Aorta (tissue), 5 donors: ENCODE data around the gene ZC3H4. TPM values are rescaled to one million over a fixed set of nuclear protein-coding genes. Genes with fewer than 3 reads are reported as not detected.

Experiments
- ATAC-seq: fragments of 200-7000 bp; cut with Tn5 transposase; one replicate; pipeline ENCODE4 v1.9.1; 2022; ENCODE audit warnings: moderate library complexity; ENCODE audit not compliant: low FRiP score
- DNase-seq, 2 donors: peaks; one replicate each; pipeline ENCODE4 v3.0.0-alpha.2; 2020
- H3K27ac ChIP-seq, 2 donors: one replicate each; pipeline ENCODE4 v1.5.1; 2013; ENCODE audit warnings: low read length in 2 of 2, mild to moderate bottlenecking in 2 of 2, moderate library complexity in 2 of 2, control low read depth in 1 of 2, inconsistent platforms in 1 of 2, low read depth in 1 of 2
- H3K27me3 ChIP-seq, 2 donors: one replicate each; pipeline ENCODE4 v1.6.1; 2013; ENCODE audit warnings: control low read depth in 1 of 2, low read length in 1 of 2, mild to moderate bottlenecking in 1 of 2, moderate library complexity in 1 of 2; ENCODE audit not compliant: insufficient read depth in 2 of 2, control insufficient read depth in 1 of 2
- H3K36me3 ChIP-seq, 2 donors: one replicate each; pipeline ENCODE4 v1.6.1; 2013; ENCODE audit warnings: control low read depth in 1 of 2, low read length in 1 of 2, mild to moderate bottlenecking in 1 of 2; ENCODE audit not compliant: insufficient read depth in 2 of 2, control insufficient read depth in 1 of 2
- H3K4me1 ChIP-seq, 2 donors: one replicate each; pipeline ENCODE4 v1.6.1; 2013; ENCODE audit warnings: low read length in 2 of 2, control low read depth in 1 of 2, mild to moderate bottlenecking in 1 of 2, moderate library complexity in 1 of 2; ENCODE audit not compliant: insufficient read depth in 2 of 2, control insufficient read depth in 1 of 2
- H3K4me3 ChIP-seq, 2 donors: one replicate each; pipeline ENCODE4 v1.5.1; 2013; ENCODE audit warnings: low read length in 2 of 2, control low read depth in 1 of 2, mild to moderate bottlenecking in 1 of 2
- H3K9me3 ChIP-seq: one replicate; pipeline ENCODE4 v1.6.1; 2013; ENCODE audit warnings: mild to moderate bottlenecking, low read length; ENCODE audit not compliant: control insufficient read depth
- WGBS, 2 donors: extraction: QIAGEN DNeasy Blood & Tissue Kit; methylation state at CpG; one replicate each; pipeline ENCODE4 v1.1.7; 2013; 5-methylcytosine and 5-hydroxymethylcytosine counted together
- intact Hi-C, 2 donors: fragments of 100-400 bp; cut with DNase I; formaldehyde crosslinking; loops; one replicate each; pipeline versions ENCODE4 v1.14.2 to v1.15.0; 2022
- polyA plus RNA-seq, 2 donors: library from polyadenylated mRNA; stranded (reverse); fragments of 200-250 nt; gene quantifications; one replicate each; pipeline ENCODE4 v1.2.3, GENCODE V29; 2013
- total RNA-seq, 2 donors: library from RNA; stranded (reverse); fragmentation: NEBNext Ultra II Directional; extraction: Animal tissue kit (Norgen Biotek cat#: 25700); gene quantifications; one replicate each; pipeline ENCODE4 v1.2.1, GENCODE V29; 2021
- donor health status: healthy with polysubstance abuse.
- donor health status: Bipolar disorder and iron deficiency.
- donor health status: DM: no; HTN: no; CAD: no.
- donor health status: DM: no; HTN: no; CAD: no.
- donor health status: DM: yes; HTN: yes; CAD: no.

ZC3H4 gene
- total and polyA plus RNA-seq, 4 donors: 5.7 to 34.6 (median 22.2) TPM

DNA sequence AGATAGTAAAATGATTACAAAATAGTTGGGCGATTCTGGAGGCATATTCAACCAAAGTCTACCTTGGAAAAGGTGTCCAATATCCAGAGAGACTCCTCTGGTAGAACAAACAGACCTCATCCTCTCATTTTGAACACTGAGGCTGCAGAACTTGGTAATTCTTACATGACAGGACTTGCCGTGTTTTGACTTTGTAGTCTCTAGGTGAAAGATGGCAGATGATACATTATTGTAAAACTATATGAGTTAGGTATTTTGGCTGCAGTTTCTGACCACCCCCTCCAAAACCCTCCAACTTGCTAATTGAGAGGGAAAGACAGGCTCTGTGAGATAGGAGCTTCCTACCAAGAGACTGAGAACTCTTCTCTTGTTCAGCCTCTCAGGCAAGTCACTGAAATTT lies 39.7 kb upstream of the ZC3H4 start:
- intact Hi-C loops: no loop called here
- WGBS, 2 donors: 84 to 87% methylated on average over 2 of the region's 2 CpGs
- H3K27ac ChIP-seq: no peak overlapping the region
- no peak for ATAC-seq
- no peak overlapping the region for H3K4me3 ChIP-seq
- H3K36me3 ChIP-seq: peaks cover 0 to 10% of the 10 kb centered on the region in 2 donors
- H3K4me1 ChIP-seq: no peaks in the 10 kb centered on the region
- H3K9me3 ChIP-seq: no peaks in the 10 kb centered on the region
- H3K27me3 ChIP-seq: no peaks in the 10 kb centered on the region
- no peak for DNase-seq

DNA sequence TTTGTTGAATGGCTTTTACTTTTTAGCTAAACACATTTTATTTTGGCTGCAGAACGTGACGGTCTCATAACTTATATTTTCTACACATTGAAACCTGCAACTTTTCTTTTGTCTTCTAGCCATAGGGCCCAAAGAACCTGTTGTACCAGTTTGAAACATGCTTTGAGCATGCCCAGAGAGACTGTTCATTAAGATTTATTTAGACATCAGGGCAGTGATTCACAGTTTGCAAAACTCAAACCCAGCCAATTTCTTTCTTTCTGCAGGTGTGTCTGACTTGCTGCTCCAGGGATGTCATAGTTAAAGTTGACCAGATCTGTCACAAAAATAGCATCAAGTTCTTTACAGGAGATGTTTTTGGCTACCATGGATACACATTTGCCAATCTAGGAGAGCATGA lies 39.1 kb upstream of the ZC3H4 start:
- DNase-seq: no peak
- WGBS, 2 donors: 70 to 76% methylated on average over 2 of the region's 2 CpGs
- intact Hi-C loops: no loop called here
- Histone ChIP-seq H3K27ac (no peak overlapping the region), H3K27me3 (no peaks in the 10 kb centered on the region), H3K4me1 (no peaks in the 10 kb centered on the region), H3K36me3 (peaks cover 2 to 10% of the 10 kb centered on the region in 2 donors), H3K4me3 (no peak overlapping the region), H3K9me3 (no peaks in the 10 kb centered on the region)
- ATAC-seq: no peak

DNA sequence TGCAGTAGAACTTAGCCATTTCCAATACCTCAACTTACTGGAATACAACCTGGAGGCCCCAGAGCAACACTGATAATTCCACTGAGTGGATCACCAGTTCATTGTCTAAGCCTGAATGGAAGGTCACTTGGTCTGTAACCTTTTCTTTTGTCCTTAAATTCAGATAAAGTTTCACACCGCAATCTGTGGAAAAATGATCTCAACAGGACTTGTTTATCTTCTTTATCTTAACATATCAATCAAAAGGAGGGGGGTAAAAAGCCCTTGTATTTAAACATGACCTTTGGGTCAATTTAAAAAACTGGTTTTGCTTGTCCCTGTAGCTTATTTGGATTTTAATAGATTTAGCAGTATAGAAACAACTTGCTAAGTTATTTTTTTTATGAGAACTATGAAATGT lies 38.6 kb upstream of the ZC3H4 start:
- H3K4me3 ChIP-seq: no peak overlapping the region
- H3K4me1 ChIP-seq: no peaks in the 10 kb centered on the region
- 57 to 71% methylated on average over 1 of the region's 1 CpG for WGBS, 2 donors
- DNase-seq (no peak), ATAC-seq (no peak)
- no peaks in the 10 kb centered on the region for H3K27me3 ChIP-seq
- intact Hi-C loops: no loop called here
- H3K27ac ChIP-seq: no peak overlapping the region
- H3K9me3 ChIP-seq: no peaks in the 10 kb centered on the region
- H3K36me3 ChIP-seq: peaks cover 2 to 10% of the 10 kb centered on the region in 2 donors

DNA sequence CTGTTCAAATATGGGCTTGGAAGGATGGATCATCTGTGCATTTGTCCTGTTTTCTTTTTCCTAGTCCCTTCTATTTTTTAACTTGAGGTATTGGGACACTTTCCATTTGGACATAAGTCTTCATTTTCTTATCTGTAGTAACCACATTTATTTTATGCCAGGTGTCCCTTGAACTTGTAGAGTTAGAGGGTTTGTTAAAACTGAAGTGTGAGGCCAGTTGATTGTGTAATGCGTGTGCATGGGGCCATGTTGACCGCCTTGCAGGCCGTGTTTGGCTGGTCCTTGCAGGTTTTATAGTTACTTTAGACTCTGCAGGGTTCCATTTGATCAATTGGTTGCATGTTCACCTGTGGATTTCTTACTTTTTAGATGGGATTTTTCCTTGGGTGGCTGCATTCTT lies 38.1 kb upstream of the ZC3H4 start:
- intact Hi-C loops: no loop called here
- Histone ChIP-seq H3K4me3 (no peak overlapping the region), H3K4me1 (no peaks in the 10 kb centered on the region), H3K36me3 (peaks cover 2 to 10% of the 10 kb centered on the region in 2 donors), H3K9me3 (no peaks in the 10 kb centered on the region), H3K27ac (no peak overlapping the region), H3K27me3 (no peaks in the 10 kb centered on the region)
- DNase-seq (no peak), ATAC-seq (no peak)
- WGBS, 2 donors: 83 to 89% methylated on average over 3 of the region's 3 CpGs

DNA sequence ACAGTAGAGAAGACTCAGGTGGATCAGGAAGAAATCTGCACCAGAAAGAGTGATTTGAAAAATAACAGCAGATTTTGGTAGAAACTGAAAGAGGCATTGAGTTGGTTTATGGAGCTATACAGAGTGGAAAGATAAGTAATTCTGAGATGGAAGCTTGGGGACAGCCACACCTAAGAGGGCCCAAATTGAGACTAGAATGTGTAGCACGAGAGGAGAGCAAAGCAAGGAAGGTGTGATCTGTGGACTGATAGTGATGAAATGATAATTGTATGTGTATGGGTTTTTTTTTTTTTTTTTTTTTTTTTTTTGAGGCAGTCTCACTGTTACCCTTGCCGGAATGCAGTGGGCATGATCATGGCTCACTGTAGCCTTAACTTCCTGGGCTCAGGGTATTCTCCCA lies 33.3 kb upstream of the ZC3H4 start:
- intact Hi-C loops: loop anchor here in 1 of 2 donors (5.0 kb wide), 1 partner anchor 65 kb away; no protein-coding TSS in a partner anchor
- H3K9me3 ChIP-seq: no peaks in the 10 kb centered on the region
- 96 to 97% methylated on average over 2 of the region's 2 CpGs for WGBS, 2 donors
- DNase-seq: no peak
- H3K4me3 ChIP-seq: no peak overlapping the region
- no peak overlapping the region for H3K27ac ChIP-seq
- no peaks in the 10 kb centered on the region for H3K27me3 ChIP-seq
- H3K4me1 ChIP-seq: no peaks in the 10 kb centered on the region
- H3K36me3 ChIP-seq: peaks cover 5 to 6% of the 10 kb centered on the region in 2 donors
- no peak for ATAC-seq

DNA sequence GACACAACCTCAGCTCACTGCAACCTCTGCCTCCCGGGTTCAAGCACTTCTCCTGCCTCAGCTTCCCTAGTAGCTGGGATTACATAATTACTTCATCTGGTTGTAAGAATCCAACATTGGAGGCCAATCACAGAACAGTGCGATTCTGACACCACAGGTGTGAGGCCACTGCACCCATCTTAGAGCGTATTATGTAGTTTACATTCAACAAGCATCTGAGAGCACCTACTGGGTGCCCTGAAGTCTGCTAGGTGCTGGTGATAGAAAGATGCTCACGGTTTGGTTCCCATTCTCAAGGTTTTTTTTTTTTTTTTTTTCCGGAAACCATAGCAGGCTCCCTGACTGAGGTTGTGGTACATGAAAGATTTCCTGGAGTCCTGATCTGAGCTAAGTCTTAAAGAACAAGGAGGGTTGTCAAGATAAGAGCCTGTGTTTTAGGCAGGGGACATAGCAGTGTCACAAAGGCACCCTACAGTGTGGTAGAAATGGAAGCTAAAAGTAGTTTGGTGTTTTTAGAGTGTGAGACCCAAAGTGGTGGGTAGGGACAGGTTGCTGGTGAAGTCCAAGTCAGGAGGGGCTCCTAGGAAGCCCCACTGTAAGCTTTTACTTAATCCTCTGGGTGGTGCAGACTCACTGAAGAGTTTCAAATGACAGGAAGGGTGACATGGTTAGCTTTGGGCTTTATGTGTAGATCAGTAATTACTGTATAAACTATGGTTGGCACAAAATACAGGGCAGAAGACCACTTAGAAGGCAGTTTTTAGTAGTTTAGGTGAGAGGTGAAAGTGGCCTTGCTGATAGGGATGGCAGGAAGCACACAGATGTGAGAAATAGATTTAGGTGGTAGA lies 32.3 kb upstream of the ZC3H4 start:
- no peaks in the 10 kb centered on the region for H3K4me1 ChIP-seq
- no peaks in the 10 kb centered on the region for H3K9me3 ChIP-seq
- intact Hi-C loops: loop anchor here in 1 of 2 donors (5.0 kb wide), 1 partner anchor 66 kb away; no protein-coding TSS in a partner anchor
- DNase-seq (no peak), ATAC-seq (no peak)
- H3K36me3 ChIP-seq: peaks cover 5 to 6% of the 10 kb centered on the region in 2 donors
- no peak overlapping the region for H3K27ac ChIP-seq
- H3K27me3 ChIP-seq: no peaks in the 10 kb centered on the region
- no peak overlapping the region for H3K4me3 ChIP-seq
- 84 to 86% methylated on average over 5 of the region's 5 CpGs for WGBS, 2 donors

DNA sequence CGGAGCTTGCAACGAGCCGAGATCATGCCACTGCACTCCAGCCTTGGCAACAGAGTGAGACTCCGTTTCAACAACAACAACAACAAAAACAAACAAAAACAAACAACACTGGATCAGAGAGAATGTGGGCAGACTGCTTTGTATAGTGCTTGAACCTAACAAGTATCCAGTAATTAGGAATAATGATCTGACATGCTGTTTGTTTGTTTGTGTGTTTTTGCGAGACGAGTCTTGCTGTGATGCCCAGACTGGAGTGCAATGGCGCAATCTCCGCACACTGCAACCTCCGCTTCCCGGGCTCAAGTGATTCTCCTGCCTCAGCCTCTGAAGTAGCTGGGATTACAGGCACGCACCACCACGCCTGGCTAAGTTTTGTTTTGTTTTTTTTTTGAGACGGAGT lies 31.1 kb upstream of the ZC3H4 start:
- intact Hi-C loops: loop anchor here in 1 of 2 donors (5.0 kb wide), 1 partner anchor 68 kb away; no protein-coding TSS in a partner anchor
- Histone ChIP-seq H3K9me3 (no peaks in the 10 kb centered on the region), H3K36me3 (peaks cover 2 to 5% of the 10 kb centered on the region in 2 donors), H3K27ac (no peak overlapping the region), H3K27me3 (no peaks in the 10 kb centered on the region), H3K4me3 (no peak overlapping the region), H3K4me1 (no peaks in the 10 kb centered on the region)
- DNase-seq (no peak), ATAC-seq (no peak)
- 80 to 85% methylated on average over 13 of the region's 13 CpGs for WGBS, 2 donors

DNA sequence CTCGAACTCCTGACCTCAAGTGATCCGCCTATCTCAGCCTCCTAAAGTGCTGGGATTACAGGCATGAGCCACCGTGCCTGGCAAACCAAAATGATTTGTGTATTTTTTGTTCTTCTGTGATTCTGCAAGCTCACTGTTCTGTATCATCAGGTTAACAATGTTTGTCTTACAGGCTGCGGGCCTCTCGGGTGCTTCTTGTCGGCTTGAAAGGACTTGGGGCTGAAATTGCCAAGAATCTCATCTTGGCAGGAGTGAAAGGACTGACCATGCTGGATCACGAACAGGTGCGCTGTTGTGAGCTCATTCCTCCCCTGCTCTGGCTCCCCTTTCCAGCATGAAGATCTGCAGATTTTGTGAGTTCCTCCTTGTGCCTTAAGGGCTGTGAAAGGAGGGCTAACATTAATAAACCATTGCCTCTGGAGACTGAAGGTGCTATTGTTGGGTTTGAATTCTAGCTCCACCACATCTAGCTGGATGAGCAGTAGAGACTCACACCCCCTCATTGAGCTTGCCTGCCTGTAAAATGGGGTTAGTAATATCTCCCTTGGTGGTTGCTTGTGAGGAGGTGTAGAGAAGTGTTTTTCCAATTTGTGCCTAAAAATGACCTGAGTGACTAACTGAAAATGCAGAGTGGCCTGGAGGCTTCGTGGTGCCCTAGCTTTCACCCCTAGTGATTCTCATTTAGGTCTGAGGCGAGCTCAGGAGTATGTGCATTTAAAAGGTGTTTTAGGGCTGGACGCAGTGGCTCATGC lies 29.9 kb upstream of the ZC3H4 start:
- Histone ChIP-seq H3K36me3 (peaks cover 2 to 5% of the 10 kb centered on the region in 2 donors), H3K9me3 (no peaks in the 10 kb centered on the region), H3K4me3 (no peak overlapping the region), H3K27ac (no peak overlapping the region), H3K27me3 (no peaks in the 10 kb centered on the region), H3K4me1 (no peaks in the 10 kb centered on the region)
- ATAC-seq (no peak), DNase-seq (no peak)
- WGBS, 2 donors: 75 to 79% methylated on average over 11 of the region's 11 CpGs
- intact Hi-C loops: no loop called here
